22Rv1 (cell line): Measurements from ENCODE around the gene ARHGEF10L.

Source experiments
- H3K27ac ChIP-seq: fragments of 450-650 bp; 2 replicates; pipeline ENCODE4 v1.5.1; 2017
- CTCF ChIP-seq: fragments of 450-650 bp; IDR thresholded peaks from 2 replicates; pipeline ENCODE4 v1.5.1; 2017; ENCODE audit warnings: mild to moderate bottlenecking
- ZFX ChIP-seq: fragments of 450-650 bp; IDR thresholded peaks from 2 replicates; pipeline ENCODE4 v1.6.1; 2017; ENCODE audit warnings: antibody characterized with exemption, borderline replicate concordance

The ARHGEF10L gene

DNA sequence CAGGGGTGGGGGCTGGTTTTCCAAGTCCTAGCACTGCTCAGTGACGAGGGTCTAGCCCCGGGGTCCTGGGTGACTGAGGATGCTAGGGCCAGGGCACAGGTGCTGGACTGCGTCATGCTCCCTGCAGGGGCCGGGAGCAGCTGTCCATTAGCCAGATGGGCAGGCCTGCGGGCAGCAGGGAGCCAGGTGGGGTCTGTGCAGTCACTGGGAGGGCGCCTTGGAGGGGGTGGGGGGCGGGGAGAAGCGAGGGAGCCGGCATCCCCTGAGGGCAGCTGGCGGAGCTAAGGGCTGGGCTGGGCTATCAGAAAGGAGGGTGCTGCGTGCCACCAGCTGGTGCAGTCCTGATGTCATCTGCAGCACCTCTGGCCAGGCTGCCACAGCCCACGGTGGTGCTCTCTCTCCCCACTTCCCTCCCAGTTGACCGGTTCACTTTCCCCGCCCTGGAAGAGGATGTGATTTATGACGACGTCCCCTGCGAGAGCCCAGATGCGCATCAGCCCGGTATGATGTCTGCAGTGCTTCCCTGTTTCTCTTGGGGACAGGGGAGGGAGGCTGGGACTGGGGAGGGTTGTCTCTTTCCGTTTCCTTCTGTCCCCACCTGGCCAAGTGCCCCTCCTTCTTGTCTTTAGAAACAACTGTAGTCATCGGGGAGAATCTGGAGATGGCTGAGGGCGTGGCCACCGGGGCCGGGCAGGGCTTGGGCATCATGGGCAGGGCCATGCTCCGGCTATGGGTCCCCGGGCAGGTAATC is 63.8 kb downstream of the ARHGEF10L start:
- TF ChIP-seq ZFX (no peak), CTCF (no peak)
- no peak overlapping the region for H3K27ac ChIP-seq

GRCh38 chr1:17605582-17606344 is 66.3 kb downstream of the ARHGEF10L start:
- H3K27ac ChIP-seq = no peak overlapping the region
- TF ChIP-seq CTCF = no peak
- no peak for TF ChIP-seq ZFX

GRCh38 chr1:17606826-17607440 is 67.4 kb downstream of the ARHGEF10L start:
- TF ChIP-seq ZFX (no peak), CTCF (peak; percentile 89)
- no peak overlapping the region for H3K27ac ChIP-seq

- H3K27ac ChIP-seq = no peak overlapping the region
- TF ChIP-seq ZFX (no peak), CTCF (no peak)
Measured at GRCh38 chr1:17607644-17608581, 68.4 kb downstream of the ARHGEF10L start.

DNA sequence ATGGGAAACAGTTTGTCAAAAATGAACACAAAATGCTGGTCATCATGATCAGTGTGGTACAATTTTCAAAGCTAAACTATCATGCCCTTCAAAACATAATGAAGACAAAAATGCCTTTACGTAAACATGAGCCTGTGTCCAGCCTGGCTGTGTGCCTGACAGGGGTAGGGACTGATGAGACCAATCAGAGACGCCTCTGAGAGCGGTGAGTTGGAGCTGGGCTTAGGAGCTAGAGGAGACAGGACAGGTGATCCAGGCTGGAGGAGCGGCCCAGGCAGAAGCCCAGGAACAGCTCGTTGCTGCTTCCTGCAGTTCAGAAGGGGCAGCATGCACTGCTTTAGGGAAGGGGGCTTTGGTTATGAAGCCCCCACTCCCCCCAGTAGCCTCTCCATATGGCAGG is 70.0 kb downstream of the ARHGEF10L start:
- TF ChIP-seq ZFX = no peak
- no peak for TF ChIP-seq CTCF
- H3K27ac ChIP-seq = no peak overlapping the region

GRCh38 chr1:17610085-17610484 is 70.6 kb downstream of the ARHGEF10L start:
- TF ChIP-seq ZFX (no peak), CTCF (no peak)

More at GRCh38 chr1:17610085-17610484, 70.6 kb downstream of the ARHGEF10L start:
- H3K27ac ChIP-seq = no peak overlapping the region
